Epithelial cell of proximal tubule (primary cell): Measurements from ENCODE around the gene METTL1. TPM values are rescaled to one million over a fixed set of nuclear protein-coding genes. Genes with fewer than 3 reads are reported as not detected.
A peak's percentile ranks its signal among the peaks of the same experiment; 100 is the strongest.

Experiments used
- DNase-seq: peaks from one replicate; pipeline ENCODE4 v3.0.0-alpha.2; 2011; ENCODE audit warnings: low read depth
- H3K4me3 ChIP-seq: 2 replicates; pipeline ENCODE4 v1.5.1; 2011; ENCODE audit warnings: low read depth, mild to moderate bottlenecking, low read length
- total RNA-seq: library from RNA; depleted of rRNA; stranded (reverse); fragments of >200 nt; gene quantifications from 2 replicates; pipeline ENCODE4 v1.2.3, GENCODE V29; 2015
- TF ChIP-seq, protein P1 (sequence below): conservative IDR thresholded peaks from 2 replicates; pipeline ENCODE4 v1.5.1; 2012; ENCODE audit warnings: low read depth, mild to moderate bottlenecking, low read length

The METTL1 gene
- total RNA-seq, 1 donor from 2014 or later, result 27.3 TPM

DNA sequence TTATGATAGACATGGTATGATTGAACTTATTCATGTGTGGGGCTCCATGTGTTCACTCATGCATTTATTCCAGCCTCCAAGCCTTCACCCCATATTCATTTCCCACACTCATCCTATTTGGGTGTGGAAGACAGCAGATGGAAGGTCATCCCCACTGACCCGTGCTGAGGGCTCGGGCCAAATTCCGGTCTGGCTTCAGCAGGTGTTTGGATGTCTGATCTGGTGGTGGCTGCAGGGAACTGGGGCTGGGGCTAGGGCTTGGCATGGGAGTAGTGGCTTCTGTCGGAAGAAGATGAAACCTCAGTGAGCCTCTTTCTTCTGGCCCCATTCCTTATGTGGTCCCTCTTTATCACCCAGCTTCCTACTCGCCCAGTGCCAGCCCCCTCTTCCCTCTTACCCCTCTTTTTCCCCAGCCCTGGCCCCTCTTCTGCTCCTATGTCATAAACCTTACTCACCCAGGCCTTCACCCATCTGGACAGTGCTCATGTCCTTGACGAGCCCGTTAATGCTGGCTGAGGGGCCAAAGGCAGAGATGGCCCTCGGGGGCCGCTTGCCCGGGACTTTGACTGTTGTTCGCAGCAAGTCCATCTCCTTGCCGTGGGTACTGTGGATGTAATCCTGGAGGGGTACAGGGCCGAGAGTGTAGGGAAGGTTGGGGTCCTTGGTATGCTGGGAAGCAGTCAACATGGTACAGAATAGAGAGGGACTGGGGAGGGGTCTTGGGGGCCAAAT is 41.4 kb downstream of the METTL1 start:
- H3K4me3 ChIP-seq, result no peak overlapping the region
- TF ChIP-seq, protein P1, sequence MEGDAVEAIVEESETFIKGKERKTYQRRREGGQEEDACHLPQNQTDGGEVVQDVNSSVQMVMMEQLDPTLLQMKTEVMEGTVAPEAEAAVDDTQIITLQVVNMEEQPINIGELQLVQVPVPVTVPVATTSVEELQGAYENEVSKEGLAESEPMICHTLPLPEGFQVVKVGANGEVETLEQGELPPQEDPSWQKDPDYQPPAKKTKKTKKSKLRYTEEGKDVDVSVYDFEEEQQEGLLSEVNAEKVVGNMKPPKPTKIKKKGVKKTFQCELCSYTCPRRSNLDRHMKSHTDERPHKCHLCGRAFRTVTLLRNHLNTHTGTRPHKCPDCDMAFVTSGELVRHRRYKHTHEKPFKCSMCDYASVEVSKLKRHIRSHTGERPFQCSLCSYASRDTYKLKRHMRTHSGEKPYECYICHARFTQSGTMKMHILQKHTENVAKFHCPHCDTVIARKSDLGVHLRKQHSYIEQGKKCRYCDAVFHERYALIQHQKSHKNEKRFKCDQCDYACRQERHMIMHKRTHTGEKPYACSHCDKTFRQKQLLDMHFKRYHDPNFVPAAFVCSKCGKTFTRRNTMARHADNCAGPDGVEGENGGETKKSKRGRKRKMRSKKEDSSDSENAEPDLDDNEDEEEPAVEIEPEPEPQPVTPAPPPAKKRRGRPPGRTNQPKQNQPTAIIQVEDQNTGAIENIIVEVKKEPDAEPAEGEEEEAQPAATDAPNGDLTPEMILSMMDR, result no peak

DNA sequence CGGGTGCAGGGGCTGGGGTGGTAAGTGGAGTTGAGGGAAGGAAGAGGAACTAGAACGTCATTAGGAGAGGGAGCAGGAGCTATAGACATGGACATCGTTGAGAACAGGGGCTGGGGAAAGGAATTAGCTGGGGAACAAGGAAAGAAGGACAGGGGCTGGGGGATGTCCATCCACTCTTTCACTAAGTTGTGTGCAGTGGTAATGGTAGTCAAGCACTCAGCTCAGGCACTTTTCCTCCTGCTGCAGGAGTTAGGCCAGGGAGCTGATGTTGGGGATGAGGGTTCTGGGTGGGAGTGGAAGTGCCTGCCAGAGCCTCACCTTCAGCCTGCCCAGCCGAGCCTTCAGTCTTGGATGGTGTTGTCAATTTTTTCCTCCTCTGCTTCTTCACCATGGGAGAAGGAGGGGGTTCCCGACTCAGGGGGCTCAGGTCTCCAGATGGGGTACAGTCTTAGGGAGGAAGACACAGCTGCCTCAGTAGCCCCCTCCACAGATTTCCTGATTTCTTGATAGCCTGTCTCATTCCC is 42.5 kb downstream of the METTL1 start:
- no peak overlapping the region for H3K4me3 ChIP-seq
- no peak for DNase-seq
- TF ChIP-seq, protein P1, result no peak

More for the DNA sequence above, 41.4 kb downstream of the METTL1 start:
- DNase-seq, result no peak

DNA sequence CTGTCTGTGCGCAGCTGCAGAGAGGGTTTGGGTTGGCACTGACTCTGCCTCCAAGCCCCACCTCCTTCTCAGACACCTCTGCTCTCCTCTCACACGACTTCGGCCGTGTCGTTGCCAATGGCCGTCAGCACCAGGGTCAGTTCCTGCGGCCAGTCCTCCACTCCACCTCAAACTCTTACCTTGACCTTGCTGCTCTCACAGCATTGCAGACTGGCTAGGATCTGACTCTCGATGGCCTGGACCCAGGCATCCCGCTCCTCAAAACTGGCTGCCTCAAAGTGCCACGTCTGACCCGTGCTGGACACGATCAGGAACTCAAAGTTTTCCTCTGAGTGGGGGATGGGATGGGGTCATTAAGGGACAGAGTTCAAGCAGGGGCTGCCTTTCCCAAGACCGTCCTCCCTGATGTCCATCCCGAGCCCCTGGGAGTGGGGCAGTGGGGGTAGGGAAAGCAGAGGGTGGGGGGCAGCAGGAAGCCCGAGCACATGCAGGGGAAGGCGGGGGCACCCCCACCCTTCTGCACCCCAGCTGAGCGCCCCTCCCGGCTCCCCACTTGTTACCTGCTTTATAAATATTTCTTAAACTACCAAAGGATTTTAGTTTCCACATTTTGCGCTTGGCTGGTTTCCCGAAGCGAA is 44.0 kb downstream of the METTL1 start:
- TF ChIP-seq, protein P1, result no peak
- no peak overlapping the region for H3K4me3 ChIP-seq
- DNase-seq, result no peak

DNA sequence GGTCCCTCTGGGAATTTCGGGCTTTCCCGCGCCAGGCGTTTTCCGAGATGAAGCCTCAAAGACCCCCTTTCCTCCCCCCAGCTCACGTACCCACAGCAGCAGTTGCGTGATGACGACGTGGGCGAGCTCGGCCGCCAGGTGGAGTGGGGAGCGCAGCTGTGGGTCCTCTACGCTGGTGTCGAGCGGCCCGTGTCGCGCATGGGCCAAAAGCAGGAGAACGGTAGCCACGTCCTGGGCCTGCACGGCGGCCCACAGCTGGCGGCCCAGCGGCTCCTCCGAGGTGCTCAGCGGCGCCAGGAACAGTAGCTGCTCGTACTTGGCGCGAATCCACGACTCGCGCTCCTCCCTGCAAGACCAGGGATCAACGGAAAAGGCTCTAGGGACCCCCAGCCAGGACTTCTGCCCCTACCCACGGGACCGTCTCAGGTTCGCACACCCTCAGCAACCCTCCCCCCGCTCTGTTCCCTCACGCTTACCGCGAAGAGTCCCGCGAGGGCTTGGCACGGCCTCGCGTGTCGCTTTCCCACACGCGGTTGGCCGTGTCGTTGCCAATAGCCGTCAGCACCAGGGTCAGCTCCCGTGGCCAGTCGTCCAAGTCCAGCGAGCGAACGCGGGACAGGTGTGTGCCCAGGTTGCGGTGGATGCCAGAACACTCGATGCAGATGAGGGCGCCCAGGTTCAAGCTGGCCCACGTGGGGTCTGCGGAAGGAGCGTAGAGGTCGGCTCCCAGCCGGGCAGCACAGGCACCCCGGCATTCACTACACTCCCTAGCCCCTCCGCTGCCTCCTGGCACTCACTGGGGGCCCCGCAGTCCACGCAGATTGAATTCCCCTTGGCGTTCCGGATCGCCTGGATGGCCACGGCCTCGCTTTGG is 44.8 kb downstream of the METTL1 start:
- H3K4me3 ChIP-seq, result peak overlapping the region; percentile 78
- TF ChIP-seq, protein P1, result peak; percentile 24
- no peak for DNase-seq

DNA sequence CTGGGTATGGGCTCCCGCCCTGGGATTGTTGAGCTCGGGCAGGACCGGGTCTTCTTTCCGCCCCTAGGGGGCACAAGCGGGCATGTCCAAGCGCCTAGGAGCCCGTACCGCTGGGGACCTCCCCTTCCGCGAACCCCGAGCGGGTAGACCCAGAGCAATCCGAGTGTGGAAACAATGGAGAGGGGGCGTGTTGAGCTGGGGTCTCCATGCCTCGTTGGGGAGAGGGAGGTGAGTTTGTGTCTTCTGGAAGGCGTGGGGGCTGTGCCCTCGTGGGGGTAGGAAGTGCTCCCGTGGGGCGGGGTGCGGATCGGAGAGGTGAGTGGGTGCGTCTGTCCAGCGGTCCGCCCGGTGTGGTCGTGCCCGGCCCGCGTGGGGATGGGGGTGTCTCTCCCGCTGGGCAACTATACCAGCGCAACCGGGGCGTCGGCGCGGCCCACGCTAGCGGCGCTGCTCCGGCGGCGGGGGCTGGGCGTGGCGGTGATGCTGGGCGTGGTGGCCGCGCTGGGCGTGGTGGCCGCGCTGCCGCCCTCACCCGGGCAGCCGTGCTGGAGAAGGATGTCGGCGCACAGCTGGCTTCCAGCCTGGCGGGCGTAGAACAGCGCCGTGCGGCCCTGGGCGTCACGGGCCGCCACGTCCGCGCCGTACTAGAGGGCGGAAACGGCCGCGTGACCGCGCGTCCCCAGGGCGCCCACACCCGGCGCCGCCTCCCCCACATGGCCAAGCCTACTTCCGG is 45.6 kb downstream of the METTL1 start:
- no peak for DNase-seq
- peak overlapping the region; percentile 78 for H3K4me3 ChIP-seq
- TF ChIP-seq, protein P1, result peak; percentile 80

DNA sequence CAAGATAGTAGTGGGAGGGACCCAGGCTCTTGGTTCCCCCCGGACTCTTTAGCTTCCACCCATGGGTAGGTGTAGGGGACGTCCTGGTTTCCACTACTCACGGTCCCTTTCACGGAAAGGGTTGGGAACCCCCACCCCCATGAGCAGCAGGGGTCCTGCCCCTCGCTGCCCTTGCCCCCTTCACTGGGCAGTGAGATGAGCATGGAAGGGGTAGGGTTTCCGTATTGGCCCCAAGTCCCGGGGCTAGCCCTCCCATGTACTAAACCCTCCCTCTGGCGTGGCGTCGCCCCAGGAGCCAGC is 46.1 kb downstream of the METTL1 start:
- peak overlapping the region; percentile 78 for H3K4me3 ChIP-seq
- no peak for DNase-seq
- TF ChIP-seq, protein P1, result no peak
